Prostate gland (tissue), 2 donors: ENCODE data around the gene TBC1D14.

Experiments used
- POLR2A ChIP-seq: fragments of 450-650 bp; IDR thresholded peaks from one replicate; pipeline ENCODE4 v1.6.1; 2016; ENCODE audit warnings: antibody characterized with exemption, mild to moderate bottlenecking
- TF ChIP-seq, protein P1 (sequence below), 4 experiments: fragments of 200-600 bp in 2 of 4; fragments of 450-650 bp in 2 of 4; sonication (generic) in 2 of 4; IDR thresholded peaks; 1 replicate in 3 of 4; 2 replicates in 1 of 4; pipeline ENCODE4 v1.5.1; 2016 to 2019; ENCODE audit warnings: antibody characterized with exemption in 4 of 4, mild to moderate bottlenecking in 2 of 4, moderate library complexity in 2 of 4

GRCh38 chr4:6896035-6896434 is 13.6 kb upstream of the TBC1D14 start:
- TF ChIP-seq, protein P1, sequence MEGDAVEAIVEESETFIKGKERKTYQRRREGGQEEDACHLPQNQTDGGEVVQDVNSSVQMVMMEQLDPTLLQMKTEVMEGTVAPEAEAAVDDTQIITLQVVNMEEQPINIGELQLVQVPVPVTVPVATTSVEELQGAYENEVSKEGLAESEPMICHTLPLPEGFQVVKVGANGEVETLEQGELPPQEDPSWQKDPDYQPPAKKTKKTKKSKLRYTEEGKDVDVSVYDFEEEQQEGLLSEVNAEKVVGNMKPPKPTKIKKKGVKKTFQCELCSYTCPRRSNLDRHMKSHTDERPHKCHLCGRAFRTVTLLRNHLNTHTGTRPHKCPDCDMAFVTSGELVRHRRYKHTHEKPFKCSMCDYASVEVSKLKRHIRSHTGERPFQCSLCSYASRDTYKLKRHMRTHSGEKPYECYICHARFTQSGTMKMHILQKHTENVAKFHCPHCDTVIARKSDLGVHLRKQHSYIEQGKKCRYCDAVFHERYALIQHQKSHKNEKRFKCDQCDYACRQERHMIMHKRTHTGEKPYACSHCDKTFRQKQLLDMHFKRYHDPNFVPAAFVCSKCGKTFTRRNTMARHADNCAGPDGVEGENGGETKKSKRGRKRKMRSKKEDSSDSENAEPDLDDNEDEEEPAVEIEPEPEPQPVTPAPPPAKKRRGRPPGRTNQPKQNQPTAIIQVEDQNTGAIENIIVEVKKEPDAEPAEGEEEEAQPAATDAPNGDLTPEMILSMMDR (IDR thresholded peaks at IDR 0.05) = no peak
- no peak for TF ChIP-seq POLR2A
